HEK293 (cell line): ENCODE measurements around the gene ADGRL1.
"Not testable (repeated sequence)": the region's sequence is repeated elsewhere in the genome, so short reads cannot be mapped to it uniquely, and the experiment has no call there.

ENCODE experiments used
- CTCF ChIA-PET: fragments of 350-600 bp; formaldehyde crosslinking; extraction: SDS; loops from one replicate; lab custom pipeline; 2021; ENCODE audit warnings: antibody characterized with exemption; lab: Yijun Ruan, JAX
- POLR2A ChIA-PET: fragments of 300-600 bp; formaldehyde crosslinking; extraction: SDS; loops from one replicate; lab custom pipeline; 2020; ENCODE audit warnings: antibody characterized with exemption, inconsistent platforms; lab: Yijun Ruan, JAX
- H3K27ac ChIP-seq: fragments of 200-500 bp; sonication (Bioruptor generic); 2 replicates; pipeline ENCODE4 v1.5.1; 2014; ENCODE audit warnings: low read depth, low read length, control low read depth, inconsistent platforms; ENCODE audit errors: extremely low read depth
- H3K36me3 ChIP-seq, 2 experiments: fragments of 200-500 bp in 1 of 2; sonication (Bioruptor generic) in 1 of 2; 1 replicate in 1 of 2; 2 replicates in 1 of 2; pipeline ENCODE4 v1.5.1; 2014 to 2017; ENCODE audit warnings: inconsistent platforms in 2 of 2, low read length in 2 of 2; ENCODE audit not compliant: control insufficient read depth in 2 of 2, insufficient read depth in 1 of 2
- H3K4me1 ChIP-seq: fragments of 200-500 bp; sonication (Bioruptor generic); 2 replicates; pipeline ENCODE4 v1.5.1; 2014; ENCODE audit warnings: mild to moderate bottlenecking, low read length, inconsistent platforms; ENCODE audit not compliant: control insufficient read depth, insufficient read depth
- H3K4me3 ChIP-seq: 2 replicates; pipeline ENCODE4 v1.5.1; 2011; ENCODE audit warnings: low read depth, mild to moderate bottlenecking, control low read depth, low read length, moderate library complexity
- H3K9me3 ChIP-seq: fragments of 200-500 bp; sonication (Bioruptor generic); 2 replicates; pipeline ENCODE4 v1.5.1; 2014; ENCODE audit warnings: low read depth, low read length, inconsistent platforms; ENCODE audit not compliant: control insufficient read depth, insufficient read depth
- FEZF1 ChIP-seq: fragments of 450-650 bp; formaldehyde crosslinking; IDR thresholded peaks from 2 replicates; pipeline ENCODE4 v1.5.1; 2016; ENCODE audit warnings: missing biosample characterization, missing genetic modification characterization
- GLI4 ChIP-seq: fragments of 450-650 bp; formaldehyde crosslinking; IDR thresholded peaks from 2 replicates; pipeline ENCODE4 v1.5.1; 2016; ENCODE audit warnings: missing biosample characterization, missing genetic modification characterization
- MEIS1 ChIP-seq: sonication (generic); formaldehyde crosslinking; IDR thresholded peaks from 2 replicates; pipeline ENCODE4 v1.8.1; 2022; ENCODE audit warnings: missing genetic modification reagents, mild to moderate bottlenecking, borderline replicate concordance
- YY1 ChIP-seq: fragments of 450-650 bp; formaldehyde crosslinking; IDR thresholded peaks from 2 replicates; pipeline ENCODE4 v1.5.1; 2018; ENCODE audit warnings: missing biosample characterization, missing genetic modification characterization
- ZEB2 ChIP-seq: fragments of 450-650 bp; formaldehyde crosslinking; IDR thresholded peaks from 2 replicates; pipeline ENCODE4 v1.5.1; 2016; ENCODE audit warnings: missing biosample characterization, missing genetic modification characterization
- ZNF146 ChIP-seq: fragments of 450-650 bp; formaldehyde crosslinking; IDR thresholded peaks from 2 replicates; pipeline ENCODE4 v1.5.1; 2016; ENCODE audit warnings: missing biosample characterization, missing genetic modification characterization
- ZNF157 ChIP-seq: fragments of 450-650 bp; formaldehyde crosslinking; IDR thresholded peaks from 2 replicates; pipeline ENCODE4 v1.5.1; 2016; ENCODE audit warnings: missing biosample characterization, missing genetic modification characterization
- ZNF16 ChIP-seq: fragments of 450-650 bp; formaldehyde crosslinking; IDR thresholded peaks from 2 replicates; pipeline ENCODE4 v1.5.1; 2016; ENCODE audit warnings: low read depth, missing biosample characterization, missing genetic modification characterization
- ZNF221 ChIP-seq: fragments of 450-650 bp; formaldehyde crosslinking; IDR thresholded peaks from 2 replicates; pipeline ENCODE4 v1.5.1; 2017; ENCODE audit warnings: missing biosample characterization, missing genetic modification characterization, borderline replicate concordance
- ZNF24 ChIP-seq: fragments of 450-650 bp; formaldehyde crosslinking; IDR thresholded peaks from 2 replicates; pipeline ENCODE4 v1.5.1; 2016; ENCODE audit warnings: missing biosample characterization, missing genetic modification characterization
- ZNF404 ChIP-seq: fragments of 450-650 bp; formaldehyde crosslinking; IDR thresholded peaks from 2 replicates; pipeline ENCODE4 v1.5.1; 2017; ENCODE audit warnings: missing biosample characterization, missing genetic modification characterization
- ZNF423 ChIP-seq: fragments of 450-650 bp; formaldehyde crosslinking; IDR thresholded peaks from 2 replicates; pipeline ENCODE4 v1.5.1; 2016; ENCODE audit warnings: missing biosample characterization, missing genetic modification characterization
- ZNF473 ChIP-seq: fragments of 450-650 bp; formaldehyde crosslinking; IDR thresholded peaks from 2 replicates; pipeline ENCODE4 v1.5.1; 2017; ENCODE audit warnings: missing biosample characterization, missing genetic modification characterization
- ZNF654 ChIP-seq: fragments of 450-650 bp; formaldehyde crosslinking; IDR thresholded peaks from 2 replicates; pipeline ENCODE4 v1.5.1; 2016; ENCODE audit warnings: low read depth, missing biosample characterization, missing genetic modification characterization
- ZNF670 ChIP-seq: fragments of 450-650 bp; formaldehyde crosslinking; IDR thresholded peaks from 2 replicates; pipeline ENCODE4 v1.5.1; 2016; ENCODE audit warnings: missing biosample characterization, missing genetic modification characterization, low read depth
- ZNF830 ChIP-seq: fragments of 450-650 bp; IDR thresholded peaks from 2 replicates; pipeline ENCODE4 v1.5.0; 2018; ENCODE audit warnings: missing biosample characterization, missing genetic modification characterization, low read depth, mild to moderate bottlenecking, moderate library complexity
- TF ChIP-seq, protein P1 (sequence below): fragments of 450-650 bp; formaldehyde crosslinking; IDR thresholded peaks from 2 replicates; pipeline ENCODE4 v1.5.1; 2016; ENCODE audit warnings: missing biosample characterization, missing genetic modification characterization
- TF ChIP-seq, protein P2 (sequence below): fragments of 450-650 bp; formaldehyde crosslinking; IDR thresholded peaks from 2 replicates; pipeline ENCODE4 v1.5.1; 2016; ENCODE audit warnings: missing biosample characterization, missing genetic modification characterization
- TF ChIP-seq, protein P3 (sequence below): fragments of 450-650 bp; formaldehyde crosslinking; IDR thresholded peaks from 2 replicates; pipeline ENCODE4 v1.5.1; 2016; ENCODE audit warnings: missing biosample characterization, missing genetic modification characterization

ADGRL1 gene

DNA sequence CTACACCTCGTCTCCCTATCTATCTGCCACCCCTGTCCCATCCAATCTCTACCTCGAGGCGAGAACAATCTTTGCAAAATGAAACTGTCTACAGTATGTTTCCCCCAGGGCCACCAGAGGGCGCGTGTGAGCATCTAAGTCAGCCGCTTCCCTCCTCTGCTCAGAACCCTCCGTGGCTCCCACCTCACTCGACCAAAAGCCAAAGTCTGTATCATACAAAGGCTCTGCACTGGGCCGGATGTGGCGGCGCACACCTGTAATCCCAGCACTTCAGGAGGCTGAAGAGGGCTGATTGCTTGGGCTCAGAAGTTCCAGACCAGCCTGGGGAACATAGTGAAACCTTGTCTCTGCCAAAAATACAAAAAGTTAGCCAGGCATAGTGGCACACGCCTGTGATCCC, 9.9 kb downstream of the ADGRL1 start:
- H3K4me1 ChIP-seq, H3K27ac ChIP-seq, H3K4me3 ChIP-seq, H3K9me3 ChIP-seq, H3K36me3 ChIP-seq, POLR2A ChIA-PET: not testable (repeated sequence)
- CTCF ChIA-PET = interaction anchor here (0.6 to 1.6 kb wide), 12 partner anchors 43 to 289 kb away, joined by 3 to 6 read pairs (median 3); partner anchors contain the start of gene ASF1B
- TF ChIP-seq ZNF16 (tag by site-specific recombination) (peak; percentile 97), ZNF654 (peak; percentile 23; the same call in 1 of the 2 replicates)
- TF ChIP-seq, protein P1, sequence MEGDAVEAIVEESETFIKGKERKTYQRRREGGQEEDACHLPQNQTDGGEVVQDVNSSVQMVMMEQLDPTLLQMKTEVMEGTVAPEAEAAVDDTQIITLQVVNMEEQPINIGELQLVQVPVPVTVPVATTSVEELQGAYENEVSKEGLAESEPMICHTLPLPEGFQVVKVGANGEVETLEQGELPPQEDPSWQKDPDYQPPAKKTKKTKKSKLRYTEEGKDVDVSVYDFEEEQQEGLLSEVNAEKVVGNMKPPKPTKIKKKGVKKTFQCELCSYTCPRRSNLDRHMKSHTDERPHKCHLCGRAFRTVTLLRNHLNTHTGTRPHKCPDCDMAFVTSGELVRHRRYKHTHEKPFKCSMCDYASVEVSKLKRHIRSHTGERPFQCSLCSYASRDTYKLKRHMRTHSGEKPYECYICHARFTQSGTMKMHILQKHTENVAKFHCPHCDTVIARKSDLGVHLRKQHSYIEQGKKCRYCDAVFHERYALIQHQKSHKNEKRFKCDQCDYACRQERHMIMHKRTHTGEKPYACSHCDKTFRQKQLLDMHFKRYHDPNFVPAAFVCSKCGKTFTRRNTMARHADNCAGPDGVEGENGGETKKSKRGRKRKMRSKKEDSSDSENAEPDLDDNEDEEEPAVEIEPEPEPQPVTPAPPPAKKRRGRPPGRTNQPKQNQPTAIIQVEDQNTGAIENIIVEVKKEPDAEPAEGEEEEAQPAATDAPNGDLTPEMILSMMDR (tag by site-specific recombination) = peak; percentile 49; the same call in 1 of the 2 replicates

DNA sequence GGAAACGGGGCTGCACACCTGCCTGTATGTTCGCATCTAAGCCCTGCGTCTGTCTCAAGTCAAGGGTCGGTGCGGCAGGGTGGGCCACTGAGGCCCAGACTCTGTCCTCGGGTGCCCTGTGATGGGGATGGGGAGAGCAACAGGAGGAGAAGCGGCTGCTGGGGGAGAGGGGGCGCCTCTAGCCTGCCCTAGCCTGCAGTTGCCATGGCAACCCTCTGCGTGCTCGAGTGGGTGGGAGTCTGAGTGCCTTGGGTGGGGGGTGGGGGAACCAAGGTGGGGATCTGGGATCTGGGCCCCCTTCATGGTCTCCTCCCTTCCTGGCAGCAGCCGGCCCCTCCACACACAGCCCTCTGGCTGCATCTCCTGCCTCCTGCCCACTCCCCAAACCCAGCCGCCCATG, 10.8 kb downstream of the ADGRL1 start:
- CTCF ChIA-PET = interaction anchor here (0.6 to 1.4 kb wide), 6 partner anchors 82 to 211 kb away, joined by 3 to 7 read pairs (median 3); no protein-coding TSS in a partner anchor
- H3K4me1 ChIP-seq, POLR2A ChIA-PET: not testable (repeated sequence)

DNA sequence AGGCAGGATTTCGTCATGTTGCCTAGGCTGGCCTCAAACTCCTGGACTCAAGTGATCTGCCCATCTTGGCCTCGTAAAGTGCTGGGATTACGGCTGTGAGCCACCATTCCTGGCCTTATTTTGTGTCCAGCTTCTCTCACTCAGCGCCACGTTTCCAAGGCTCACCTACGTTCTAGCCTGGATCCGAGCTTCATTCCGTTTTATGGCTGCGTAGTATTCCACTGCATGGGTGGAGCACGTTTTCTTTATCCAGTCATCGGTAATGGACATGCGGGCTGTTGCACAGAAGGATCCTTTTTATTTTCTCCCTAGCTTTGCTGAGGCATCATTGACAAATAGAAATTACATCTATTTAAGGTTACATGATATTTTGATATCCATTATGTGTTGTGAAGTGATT, 16.6 kb downstream of the ADGRL1 start:
- H3K36me3 ChIP-seq = no peaks in the 10 kb centered on the region
- CTCF ChIA-PET = interaction anchor here (1.3 kb wide), 2 partner anchors 9 to 159 kb away, joined by 3 read pairs; no protein-coding TSS in a partner anchor
- POLR2A ChIA-PET = no interaction called here
- H3K9me3 ChIP-seq = no peaks in the 10 kb centered on the region
- H3K4me3 ChIP-seq = no peak overlapping the region
- no peak overlapping the region for H3K27ac ChIP-seq
- TF ChIP-seq ZNF404 (tag by site-specific recombination) (no peak), ZNF146 (tag by site-specific recombination) (peak; percentile 82)
- H3K4me1 ChIP-seq = no peaks in the 10 kb centered on the region

More for the DNA sequence above, 10.8 kb downstream of the ADGRL1 start:
- H3K9me3 ChIP-seq, H3K27ac ChIP-seq, H3K4me3 ChIP-seq, H3K36me3 ChIP-seq: not testable (repeated sequence)

DNA sequence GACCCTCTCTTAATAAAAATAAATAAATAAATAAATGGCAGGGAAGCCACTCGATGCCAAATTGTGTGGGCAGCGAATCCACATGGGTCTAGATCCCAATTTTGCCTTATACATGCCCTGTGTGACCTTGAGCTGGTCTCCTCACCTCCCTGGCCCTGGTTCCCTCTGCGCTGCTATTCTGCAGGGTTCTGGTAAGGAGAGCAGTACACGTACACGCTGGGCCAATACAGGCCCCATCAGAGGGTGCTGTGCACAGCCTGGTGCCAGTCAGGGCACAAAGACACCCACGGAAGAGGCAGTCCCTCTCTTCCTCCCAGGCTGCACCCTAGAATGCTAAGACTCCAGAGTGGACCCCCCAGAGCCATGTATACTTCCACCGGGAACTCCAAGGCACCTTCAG, 17.9 kb downstream of the ADGRL1 start:
- H3K36me3 ChIP-seq, H3K27ac ChIP-seq, H3K4me3 ChIP-seq, H3K4me1 ChIP-seq, H3K9me3 ChIP-seq, POLR2A ChIA-PET: not testable (repeated sequence)
- TF ChIP-seq ZNF157 (tag by site-specific recombination) = peak; percentile 97
- CTCF ChIA-PET = interaction anchor here (0.6 to 1.6 kb wide), 3 partner anchors 10 to 292 kb away, joined by 3 to 7 read pairs (median 3); no protein-coding TSS in a partner anchor

DNA sequence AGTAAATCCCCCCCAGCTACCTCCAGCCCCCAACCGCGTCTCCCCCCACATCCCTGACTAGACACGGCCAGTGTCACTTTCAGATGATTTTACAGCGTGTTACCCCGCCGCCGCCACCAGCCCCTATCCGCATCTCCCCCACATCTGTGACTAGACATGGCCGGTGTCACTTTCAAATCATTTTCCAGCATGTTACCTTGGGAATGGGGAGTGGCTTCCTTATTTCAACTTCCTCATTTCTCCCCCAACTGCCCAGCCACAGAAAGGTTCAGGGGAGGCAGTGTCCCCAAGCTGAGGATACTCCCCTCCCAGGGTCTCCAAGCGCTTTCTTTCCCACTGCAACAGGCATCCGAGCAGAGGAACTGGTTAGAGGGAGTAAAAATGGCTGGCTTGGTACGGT, 18.4 kb downstream of the ADGRL1 start:
- H3K9me3 ChIP-seq = no peaks in the 10 kb centered on the region
- H3K27ac ChIP-seq = no peak overlapping the region
- no peaks in the 10 kb centered on the region for H3K4me1 ChIP-seq
- ChIA-PET CTCF (interaction anchor here (0.6 to 1.6 kb wide), 3 partner anchors 11 to 293 kb away, joined by 3 to 7 read pairs (median 4); no protein-coding TSS in a partner anchor), POLR2A (no interaction called here)
- H3K36me3 ChIP-seq = no peaks in the 10 kb centered on the region
- no peak overlapping the region for H3K4me3 ChIP-seq
- TF ChIP-seq GLI4 (no peak), ZNF24 (no peak), ZEB2 (tag by site-specific recombination) (no peak), YY1 (tag by site-specific recombination) (no peak), MEIS1 (CRISPR knock-in tag) (no peak), ZNF221 (tag by site-specific recombination) (no peak), ZNF473 (tag by site-specific recombination) (no peak), ZNF423 (no peak), FEZF1 (tag by site-specific recombination) (no peak), ZNF830 (tag by site-specific recombination) (no peak), ZNF670 (no peak)
- TF ChIP-seq, protein P2, sequence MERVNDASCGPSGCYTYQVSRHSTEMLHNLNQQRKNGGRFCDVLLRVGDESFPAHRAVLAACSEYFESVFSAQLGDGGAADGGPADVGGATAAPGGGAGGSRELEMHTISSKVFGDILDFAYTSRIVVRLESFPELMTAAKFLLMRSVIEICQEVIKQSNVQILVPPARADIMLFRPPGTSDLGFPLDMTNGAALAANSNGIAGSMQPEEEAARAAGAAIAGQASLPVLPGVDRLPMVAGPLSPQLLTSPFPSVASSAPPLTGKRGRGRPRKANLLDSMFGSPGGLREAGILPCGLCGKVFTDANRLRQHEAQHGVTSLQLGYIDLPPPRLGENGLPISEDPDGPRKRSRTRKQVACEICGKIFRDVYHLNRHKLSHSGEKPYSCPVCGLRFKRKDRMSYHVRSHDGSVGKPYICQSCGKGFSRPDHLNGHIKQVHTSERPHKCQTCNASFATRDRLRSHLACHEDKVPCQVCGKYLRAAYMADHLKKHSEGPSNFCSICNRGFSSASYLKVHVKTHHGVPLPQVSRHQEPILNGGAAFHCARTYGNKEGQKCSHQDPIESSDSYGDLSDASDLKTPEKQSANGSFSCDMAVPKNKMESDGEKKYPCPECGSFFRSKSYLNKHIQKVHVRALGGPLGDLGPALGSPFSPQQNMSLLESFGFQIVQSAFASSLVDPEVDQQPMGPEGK (tag by site-specific recombination) = no peak
- TF ChIP-seq, protein P3, sequence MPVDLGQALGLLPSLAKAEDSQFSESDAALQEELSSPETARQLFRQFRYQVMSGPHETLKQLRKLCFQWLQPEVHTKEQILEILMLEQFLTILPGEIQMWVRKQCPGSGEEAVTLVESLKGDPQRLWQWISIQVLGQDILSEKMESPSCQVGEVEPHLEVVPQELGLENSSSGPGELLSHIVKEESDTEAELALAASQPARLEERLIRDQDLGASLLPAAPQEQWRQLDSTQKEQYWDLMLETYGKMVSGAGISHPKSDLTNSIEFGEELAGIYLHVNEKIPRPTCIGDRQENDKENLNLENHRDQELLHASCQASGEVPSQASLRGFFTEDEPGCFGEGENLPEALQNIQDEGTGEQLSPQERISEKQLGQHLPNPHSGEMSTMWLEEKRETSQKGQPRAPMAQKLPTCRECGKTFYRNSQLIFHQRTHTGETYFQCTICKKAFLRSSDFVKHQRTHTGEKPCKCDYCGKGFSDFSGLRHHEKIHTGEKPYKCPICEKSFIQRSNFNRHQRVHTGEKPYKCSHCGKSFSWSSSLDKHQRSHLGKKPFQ (tag by site-specific recombination) = no peak
